GM23248 (cell line): Measurements from ENCODE around the gene BMERB1. TPM values are rescaled to one million over a fixed set of nuclear protein-coding genes. Genes with fewer than 3 reads are reported as not detected.

Experiments
- DNase-seq: peaks from one replicate; pipeline ENCODE4 v3.0.0-alpha.2; 2015
- H2AFZ ChIP-seq: fragments of 200-600 bp; sonication (generic); 2 replicates; pipeline ENCODE4 v1.6.1; 2016; ENCODE audit warnings: antibody characterized with exemption
- H3F3A ChIP-seq: fragments of 200-600 bp; sonication (generic); 2 replicates; pipeline ENCODE4 v1.6.1; 2016; ENCODE audit warnings: mild to moderate bottlenecking, antibody characterized with exemption, mixed run types; ENCODE audit not compliant: insufficient read depth
- H3K27ac ChIP-seq: fragments of 200-600 bp; sonication (generic); 2 replicates; pipeline ENCODE4 v1.5.1; 2016; ENCODE audit warnings: mild to moderate bottlenecking
- H3K27me3 ChIP-seq: fragments of 200-600 bp; sonication (generic); replicated peaks from 2 replicates; pipeline ENCODE4 v1.6.1; 2016; ENCODE audit warnings: mild to moderate bottlenecking; ENCODE audit not compliant: insufficient read depth
- H3K36me3 ChIP-seq: fragments of 200-600 bp; sonication (generic); 2 replicates; pipeline ENCODE4 v1.6.1; 2016; ENCODE audit warnings: low read depth, mild to moderate bottlenecking
- H3K4me1 ChIP-seq: fragments of 200-600 bp; sonication (generic); 2 replicates; pipeline ENCODE4 v1.6.1; 2016; ENCODE audit warnings: mild to moderate bottlenecking; ENCODE audit not compliant: insufficient read depth
- H3K4me2 ChIP-seq: fragments of 200-600 bp; sonication (generic); one replicate; pipeline ENCODE4 v1.6.1; 2016; ENCODE audit warnings: mild to moderate bottlenecking; ENCODE audit not compliant: unreplicated experiment
- H3K4me3 ChIP-seq: fragments of 200-600 bp; sonication (generic); 2 replicates; pipeline ENCODE4 v1.5.1; 2016; ENCODE audit warnings: mild to moderate bottlenecking
- H3K79me2 ChIP-seq: fragments of 200-600 bp; sonication (generic); 2 replicates; pipeline ENCODE4 v1.6.1; 2016; ENCODE audit warnings: mild to moderate bottlenecking; ENCODE audit not compliant: insufficient read depth
- H3K9ac ChIP-seq: fragments of 200-600 bp; sonication (generic); 2 replicates; pipeline ENCODE4 v1.6.1; 2016; ENCODE audit warnings: mild to moderate bottlenecking
- H3K9me2 ChIP-seq: fragments of 200-600 bp; sonication (generic); 2 replicates; pipeline ENCODE4 v1.6.1; 2016; ENCODE audit warnings: mixed run types, mild to moderate bottlenecking, moderate library complexity; ENCODE audit not compliant: insufficient read depth
- H3K9me3 ChIP-seq: fragments of 200-600 bp; sonication (generic); one replicate; pipeline ENCODE4 v1.6.1; 2017; ENCODE audit warnings: low read depth
- H4K20me1 ChIP-seq: fragments of 200-600 bp; sonication (generic); 2 replicates; pipeline ENCODE4 v1.6.0; 2016; ENCODE audit not compliant: insufficient read depth
- EZH2 ChIP-seq: fragments of 200-600 bp; sonication (generic); IDR thresholded peaks from 2 replicates; pipeline ENCODE4 v1.6.1; 2018; ENCODE audit warnings: antibody characterized with exemption, mild to moderate bottlenecking; ENCODE audit not compliant: insufficient read depth, poor library complexity, severe bottlenecking
- EZH2phosphoT487 ChIP-seq: fragments of 200-600 bp; sonication (generic); IDR thresholded peaks from 2 replicates; pipeline ENCODE4 v1.6.1; 2018; ENCODE audit warnings: antibody characterized with exemption, moderate library complexity, mild to moderate bottlenecking, low read depth; ENCODE audit not compliant: insufficient read depth
- WGBS, 2 experiments: methylation state at CpG; one replicate each; pipeline ENCODE4 v1.1.6; 2015 to 2017; ENCODE audit warnings: low lambda C conversion rate in 2 of 2, low coverage in 1 of 2; ENCODE audit errors: missing lambda C conversion rate in 2 of 2; 5-methylcytosine and 5-hydroxymethylcytosine counted together
- in situ Hi-C: fragments of 300-500 bp; cut with MboI; formaldehyde crosslinking; loops from 2 replicates; pipeline ENCODE4 v1.15.0; 2020
- polyA plus RNA-seq: library from polyadenylated mRNA; unstranded; fragments of >200 nt; fragmentation: Nextera tagmentation; extraction: Ambion mirVana; gene quantifications from 2 replicates; pipeline ENCODE4 v1.2.1, GENCODE V29; 2016
- total RNA-seq: library from RNA; depleted of rRNA; stranded (reverse); fragments of >200 nt; shearing (Covaris generic); gene quantifications from 2 replicates; pipeline ENCODE4 v1.2.3, GENCODE V29; 2014

BMERB1 gene
- total and polyA plus RNA-seq, 2 experiments from 2014 or later, result 55.2 to 94.1 TPM

GRCh38 chr16:15602285-15603044, 168.1 kb downstream of the BMERB1 start:
- Histone ChIP-seq H3K4me1 (peaks cover 10% of the 10 kb centered on the region), H3K9ac (no peak overlapping the region), H3K36me3 (peaks cover 36% of the 10 kb centered on the region), H3K4me3 (no peak overlapping the region), H2AFZ (no peak overlapping the region), H3K79me2 (no peaks in the 10 kb centered on the region), H4K20me1 (no peaks in the 10 kb centered on the region), H3K4me2 (no peak overlapping the region), H3K27ac (no peak overlapping the region), H3K9me2 (no peaks in the 10 kb centered on the region), H3K27me3 (no peaks in the 10 kb centered on the region), H3K9me3 (no peaks in the 10 kb centered on the region), H3F3A (0 out of 2 replicates have a peak, but pooled peaks cover 11% of the 10 kb centered on the region)
- in situ Hi-C loops, result no loop called here
- no peak for DNase-seq
- TF ChIP-seq EZH2phosphoT487 (no peak), EZH2 (no peak)
- 97% methylated on average over 23 of the region's 23 CpGs for WGBS, 2 experiments

- peaks cover 10% of the 10 kb centered on the region for H3K4me1 ChIP-seq
- no peak overlapping the region for H3K4me3 ChIP-seq
- DNase-seq, result peak; percentile 39
- H3K36me3 ChIP-seq, result peaks cover 51% of the 10 kb centered on the region
- peak overlapping the region; percentile 31 for H3K4me2 ChIP-seq
- no peaks in the 10 kb centered on the region for H3K27me3 ChIP-seq
- WGBS, 2 experiments, result 64 to 66% methylated on average over 14 of the region's 14 CpGs
- in situ Hi-C loops, result no loop called here
- H3K9ac ChIP-seq, result no peak overlapping the region
- no peaks in the 10 kb centered on the region for H3K9me3 ChIP-seq
- no peak overlapping the region for H2AFZ ChIP-seq
- no peak for TF ChIP-seq EZH2
- no peaks in the 10 kb centered on the region for H3K9me2 ChIP-seq
- 0 out of 2 replicates have a peak, but pooled peaks cover 6% of the 10 kb centered on the region for H3F3A ChIP-seq
- H3K27ac ChIP-seq, result no peak overlapping the region; the same call in 1 of the 2 replicates
- H4K20me1 ChIP-seq, result no peaks in the 10 kb centered on the region
- H3K79me2 ChIP-seq, result no peaks in the 10 kb centered on the region
Measured at GRCh38 chr16:15604460-15605440, 170.4 kb downstream of the BMERB1 start.

- H3K9me2 ChIP-seq, result no peaks in the 10 kb centered on the region
- H3K36me3 ChIP-seq, result peaks cover 47% of the 10 kb centered on the region
- no peaks in the 10 kb centered on the region for H3K27me3 ChIP-seq
- H3K4me3 ChIP-seq, result no peak overlapping the region
- H4K20me1 ChIP-seq, result no peaks in the 10 kb centered on the region
- 0 out of 2 replicates have a peak, but pooled peaks cover 4% of the 10 kb centered on the region for H3F3A ChIP-seq
- no peak overlapping the region for H2AFZ ChIP-seq
- TF ChIP-seq EZH2 (no peak), EZH2phosphoT487 (no peak)
- H3K4me2 ChIP-seq, result no peak overlapping the region
- no peaks in the 10 kb centered on the region for H3K79me2 ChIP-seq
- in situ Hi-C loops, result no loop called here
- WGBS, 2 experiments, result 95% methylated on average over 13 of the region's 13 CpGs
- no peak for DNase-seq
- no peaks in the 10 kb centered on the region for H3K9me3 ChIP-seq
- no peak overlapping the region for H3K9ac ChIP-seq
- H3K4me1 ChIP-seq, result peaks cover 18% of the 10 kb centered on the region
- no peak overlapping the region for H3K27ac ChIP-seq
Measured at GRCh38 chr16:15605839-15606517, 171.6 kb downstream of the BMERB1 start.
